Measurements from ENCODE around the gene SRGAP3.
"Not testable (repeated sequence)": the region's sequence is repeated elsewhere in the genome, so short reads cannot be mapped to it uniquely, and the experiment has no call there.

SRGAP3 gene

DNA sequence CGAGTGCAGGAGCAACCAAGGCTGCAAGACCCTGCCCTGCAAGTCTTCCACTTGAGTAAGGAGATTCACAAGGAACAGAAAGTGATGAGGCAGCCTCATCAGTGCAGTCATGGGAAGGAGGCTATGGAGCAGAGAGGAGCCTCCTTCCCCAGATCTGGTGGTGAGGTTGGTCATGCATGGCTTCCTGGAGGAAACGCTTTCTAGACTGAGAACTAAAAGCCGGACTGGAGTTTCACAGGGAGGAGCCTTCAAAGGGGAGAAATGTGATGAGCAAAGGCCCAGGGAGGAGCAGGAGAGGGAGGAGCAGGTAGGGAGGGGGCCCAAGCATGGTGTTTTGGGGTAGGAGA, 139.9 kb downstream of the SRGAP3 start:
- DNase-seq: no peak

DNA sequence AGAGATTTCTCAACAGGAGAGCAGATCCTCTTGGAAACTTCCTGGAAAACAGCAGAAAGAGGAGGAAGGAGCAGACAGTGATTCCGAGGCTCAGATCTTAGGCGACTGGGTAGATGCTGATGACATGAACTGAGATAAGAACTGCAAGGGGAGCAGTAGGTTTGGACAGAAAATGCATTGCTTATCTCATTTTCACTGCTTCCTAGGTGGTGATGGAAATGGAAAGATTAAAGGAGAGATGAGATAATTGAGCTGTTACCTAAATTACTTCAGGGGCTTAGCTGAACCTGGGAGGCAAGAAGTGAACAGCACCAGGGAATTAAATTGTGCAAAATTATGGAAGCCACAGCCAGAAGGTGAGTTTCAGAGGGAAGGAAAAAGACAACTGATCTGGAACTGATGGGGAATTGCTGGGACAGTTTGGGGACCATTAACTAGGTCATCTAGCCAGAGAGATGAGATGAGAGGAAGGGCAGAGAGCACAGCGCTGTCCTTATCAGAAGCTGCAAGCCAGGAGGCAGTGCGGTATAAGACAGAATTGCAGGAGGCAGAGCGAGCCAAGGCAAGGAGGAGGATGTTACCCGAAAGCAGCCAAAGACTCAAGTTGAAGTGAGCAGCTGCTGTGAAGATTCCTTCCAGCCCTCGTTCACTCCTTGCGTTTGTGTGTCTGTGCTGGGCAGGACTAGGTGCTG, 140.4 kb downstream of the SRGAP3 start:
- no peak for DNase-seq

DNA sequence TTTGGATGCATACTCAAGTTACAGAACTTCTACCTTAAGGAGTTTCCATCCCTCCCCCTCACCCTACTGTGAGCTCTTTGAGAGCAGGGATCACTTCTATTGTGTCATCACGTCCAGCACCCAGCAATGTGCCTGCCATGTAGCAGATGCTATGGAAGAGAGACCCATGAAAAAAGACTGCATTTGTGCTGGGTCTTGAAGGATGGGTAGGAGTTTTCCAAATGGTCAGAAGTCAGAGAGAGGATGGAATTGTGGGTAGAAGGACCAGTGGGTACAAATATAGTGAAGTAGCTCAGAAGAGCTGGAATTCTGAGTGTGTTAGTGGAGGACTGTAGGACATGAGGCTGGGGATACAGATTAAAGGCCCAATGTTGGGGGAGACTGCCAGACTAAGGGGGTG, 141.7 kb downstream of the SRGAP3 start:
- no peak for DNase-seq

GRCh38 chr3:9105421-9105820, 144.0 kb downstream of the SRGAP3 start:
- no peak for DNase-seq

DNA sequence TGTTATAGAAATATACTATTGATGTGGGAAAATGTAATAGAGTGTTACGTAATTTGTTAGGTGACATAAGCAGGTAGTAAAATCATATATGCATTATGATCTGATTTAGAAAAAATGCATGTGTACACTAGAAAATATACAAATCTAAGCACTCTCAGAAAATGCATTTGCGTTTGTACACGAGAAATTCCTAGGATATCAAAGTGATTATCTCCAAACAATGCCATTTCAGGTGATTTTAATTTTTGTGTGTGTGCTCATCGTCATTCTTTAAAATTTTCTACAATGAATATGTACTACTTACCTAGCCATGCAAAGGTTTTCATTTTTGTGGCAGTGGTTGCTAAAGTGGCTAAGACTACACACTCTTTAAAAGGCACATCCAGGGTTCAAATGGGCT, 145.3 kb downstream of the SRGAP3 start:
- DNase-seq: no peak

- DNase-seq: no peak
Measured at GRCh38 chr3:9102240-9102981, 147.0 kb downstream of the SRGAP3 start.

DNA sequence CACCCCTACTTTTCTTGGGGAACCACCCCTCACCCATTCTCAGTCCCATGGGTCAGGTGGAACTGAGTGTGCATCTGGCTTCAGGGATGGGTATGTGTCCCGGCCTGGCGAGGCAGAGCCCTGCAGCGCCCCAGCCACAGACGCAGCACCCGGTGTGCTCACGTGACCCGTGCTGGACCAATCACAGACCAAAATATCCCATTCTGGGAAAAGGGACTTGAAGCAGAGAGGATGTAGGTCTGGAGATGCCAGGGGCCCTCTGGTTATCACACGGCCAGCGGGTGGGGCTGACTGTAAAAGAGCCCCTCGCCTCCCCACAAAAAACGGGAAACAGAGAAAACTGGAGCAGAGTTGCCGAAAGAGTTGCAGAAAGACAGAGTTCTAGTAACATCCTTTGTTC, 148.2 kb downstream of the SRGAP3 start:
- no peak for DNase-seq

GRCh38 chr3:9100513-9100894, 148.9 kb downstream of the SRGAP3 start:
- DNase-seq: no peak

- no peak for DNase-seq
Measured at GRCh38 chr3:9099702-9100512, 149.5 kb downstream of the SRGAP3 start.

GRCh38 chr3:9098716-9099675, 150.4 kb downstream of the SRGAP3 start:
- DNase-seq: no peak

DNA sequence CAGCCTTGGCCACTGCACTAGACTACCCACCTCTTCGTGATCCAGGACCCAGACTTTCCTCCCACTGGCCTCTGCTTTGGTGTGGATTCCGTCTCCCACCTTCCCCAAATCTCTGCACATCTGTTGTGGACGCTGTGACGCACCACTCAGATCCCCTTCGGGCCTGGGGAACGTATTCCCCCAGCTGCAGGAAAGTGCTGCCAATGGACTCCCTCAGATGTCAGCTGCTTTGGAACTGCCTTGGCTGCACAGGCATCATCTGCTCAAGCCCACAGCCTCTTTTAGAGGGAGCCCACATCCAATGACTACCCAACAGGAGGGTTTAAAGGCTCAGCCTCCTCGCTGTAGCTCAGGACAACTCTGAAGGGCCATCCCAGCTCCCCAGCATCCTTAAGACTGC, 152.0 kb downstream of the SRGAP3 start:
- DNase-seq: no peak

- no peak for DNase-seq
Measured at GRCh38 chr3:9091486-9092235, 157.8 kb downstream of the SRGAP3 start.

- peak; percentile 23 for DNase-seq
Measured at GRCh38 chr3:9088441-9089353, 160.7 kb downstream of the SRGAP3 start.

- no peak for DNase-seq
Measured at GRCh38 chr3:9087831-9088413, 161.5 kb downstream of the SRGAP3 start.

DNA sequence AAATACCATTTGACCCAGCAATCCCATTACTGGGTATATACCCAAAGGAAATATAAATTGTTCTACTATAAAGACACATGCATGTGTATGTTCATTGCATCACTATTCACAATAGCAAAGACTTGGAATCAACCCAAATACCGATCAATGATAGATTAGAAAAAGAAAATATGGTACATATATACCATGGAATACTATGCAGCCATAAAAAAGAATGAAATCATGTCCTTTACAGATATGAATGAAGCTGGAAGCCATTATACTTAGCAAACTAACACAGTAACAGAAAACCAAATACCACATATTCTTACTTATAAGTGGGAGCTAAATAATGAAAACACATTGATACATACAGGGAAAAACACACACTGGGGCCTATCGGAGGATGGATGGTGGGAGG, 164.0 kb downstream of the SRGAP3 start:
- not testable (repeated sequence) for DNase-seq

GRCh38 chr3:9081184-9081818, 168.1 kb downstream of the SRGAP3 start:
- DNase-seq: no peak

GRCh38 chr3:9080163-9080562, 169.3 kb downstream of the SRGAP3 start:
- peak; percentile 17 for DNase-seq

DNA sequence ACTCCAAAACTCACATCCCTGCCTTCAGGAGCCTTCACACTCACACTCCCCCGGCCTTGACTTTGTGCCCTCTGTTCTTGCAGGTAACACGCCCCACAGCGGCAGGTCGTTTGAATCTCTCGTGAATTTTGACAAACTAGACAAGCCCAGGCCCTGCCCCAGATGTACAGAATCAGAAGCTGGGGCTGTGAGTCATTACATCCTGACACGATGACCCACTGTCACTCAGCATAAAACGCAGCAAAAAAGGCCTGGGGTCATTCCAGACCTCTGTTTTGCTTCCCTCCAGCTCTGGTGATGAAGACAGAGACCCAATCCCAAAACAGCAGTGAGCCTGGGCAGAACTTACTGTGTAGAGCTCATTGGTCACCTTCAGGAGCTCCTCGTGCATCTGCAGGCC, 169.8 kb downstream of the SRGAP3 start:
- no peak for DNase-seq

DNA sequence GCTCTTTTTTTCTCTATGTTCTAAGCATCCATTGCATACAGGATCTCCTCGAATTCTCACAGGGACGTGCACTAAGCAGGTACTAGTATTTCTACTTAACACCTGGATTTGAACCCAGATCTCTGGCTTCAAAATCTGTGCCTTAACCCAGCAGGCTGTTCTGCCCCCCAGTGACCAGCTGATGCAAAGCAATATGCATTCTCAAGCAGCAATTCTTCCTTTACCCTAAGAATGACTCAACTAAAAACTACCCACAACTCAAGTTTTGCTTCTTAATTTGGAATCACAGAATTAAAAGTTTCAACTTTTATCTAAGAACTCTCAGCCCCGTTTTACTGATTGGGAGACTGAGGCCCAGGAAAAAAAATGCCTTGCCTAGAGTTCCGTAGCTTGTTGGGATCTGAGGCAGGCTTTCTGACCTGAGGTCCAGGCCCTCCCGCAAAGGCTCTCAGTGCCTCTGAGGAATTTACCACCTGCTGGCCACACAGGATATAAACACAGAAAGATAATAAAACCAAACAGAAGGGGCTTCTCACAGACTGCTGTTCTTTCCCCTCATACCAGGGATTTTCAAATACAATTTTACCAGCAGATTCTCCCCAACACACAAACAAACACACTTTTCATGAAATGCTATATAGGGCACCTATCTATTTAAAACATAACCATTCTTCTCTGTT, 170.7 kb downstream of the SRGAP3 start:
- DNase-seq: no peak

All from NCI-H226 (cell line).